ENCODE data around the gene CSPG4. TPM values are rescaled to one million over a fixed set of nuclear protein-coding genes. Genes with fewer than 3 reads are reported as not detected.
A peak's percentile ranks its signal among the peaks of the same experiment; 100 is the strongest.

Gene CSPG4
- total and polyA plus RNA-seq, 9 of the 15 experiments (the other 6 are each of a cell fraction or from before 2014, with no cell fraction given) = under 0.01 to 0.07 (median 0.04) TPM; not detected in 5

GRCh38 chr15:75648156-75649000 lies 64.3 kb downstream of the CSPG4 start (continued):
- peak; percentile 92 for TF ChIP-seq PRDM10 (IDR thresholded peaks at IDR 0.05; ENCODE audit: partially characterized antibody)
- 0 out of 2 replicates have a peak, but pooled peaks have one; percentile 0 for TF ChIP-seq NCOA6 (IDR thresholded peaks at IDR 0.05)
- no peak for TF ChIP-seq KAT7 (CRISPR knock-in tag; IDR thresholded peaks at IDR 0.05; ENCODE audit: borderline replicate concordance)
- TF ChIP-seq KLF6 (CRISPR knock-in tag; IDR thresholded peaks at IDR 0.05; ENCODE audit: borderline replicate concordance) = no peak
- TF ChIP-seq NRF1 (conservative IDR thresholded peaks at IDR 0.05 in 1 of 2, IDR thresholded peaks at IDR 0.05 in 1 of 2) = peak; percentile 56 to 69
- TF ChIP-seq TFAM (CRISPR knock-in tag; conservative IDR thresholded peaks at IDR 0.05) = no peak
- peak; percentile 42 for TF ChIP-seq RBFOX2 (IDR thresholded peaks at IDR 0.05; ENCODE audit: low read depth, low read length)
- no peak for TF ChIP-seq BMI1 (IDR thresholded peaks at IDR 0.05; ENCODE audit: low read length)
- TF ChIP-seq CBFA2T3 (IDR thresholded peaks at IDR 0.05) = no peak
- no peak for TF ChIP-seq NEUROD1 (IDR thresholded peaks at IDR 0.05; ENCODE audit: borderline replicate concordance, low read depth, low read length, partially characterized antibody)
